Stimulated activated effector memory CD8-positive, alpha-beta T cell treated with anti-CD3 and anti-CD28 coated beads, Interleukin-12 subunit alpha, Interleukin-12 subunit beta, amount 100 ng/mL, for 72 hours (primary cell): ENCODE measurements around the gene KDM1B.
A peak's percentile ranks its signal among the peaks of the same experiment; 100 is the strongest.
"Not testable (repeated sequence)": the region's sequence is repeated elsewhere in the genome, so short reads cannot be mapped to it uniquely, and the experiment has no call there.

ENCODE experiments used
- ATAC-seq: fragments of 150-1000 bp; cut with Tn5 transposase; 2 replicates; pipeline ENCODE4 v1.10.0; 2021
- DNase-seq, 2 donors: peaks; one replicate each; pipeline ENCODE4 v3.0.0; 2021 to 2022; ENCODE audit warnings: low spot score in 2 of 2
- H3K27ac Mint-ChIP-seq: one replicate; pipeline ENCODE4 v1.8.0; 2022; ENCODE audit warnings: mild to moderate bottlenecking, mixed read lengths
- H3K36me3 Mint-ChIP-seq: one replicate; pipeline ENCODE4 v1.8.0; 2022; ENCODE audit warnings: mild to moderate bottlenecking, mixed read lengths
- H3K4me1 Mint-ChIP-seq: one replicate; pipeline ENCODE4 v1.8.0; 2022; ENCODE audit warnings: mixed read lengths
- H3K4me3 Mint-ChIP-seq: one replicate; pipeline ENCODE4 v1.8.0; 2022; ENCODE audit warnings: mild to moderate bottlenecking, mixed read lengths
- H3K9me3 Mint-ChIP-seq: one replicate; pipeline ENCODE4 v1.8.0; 2022; ENCODE audit warnings: mixed read lengths

KDM1B gene

GRCh38 chr6:18204691-18205090 lies 49.5 kb downstream of the KDM1B start:
- Mint-ChIP-seq H3K9me3 (no peaks in the 10 kb centered on the region), H3K4me3 (no peak overlapping the region), H3K36me3 (peaks cover 16% of the 10 kb centered on the region), H3K4me1 (no peaks in the 10 kb centered on the region), H3K27ac (no peak overlapping the region)
- no peak for DNase-seq
- ATAC-seq, result no peak

- H3K9me3 Mint-ChIP-seq, result no peaks in the 10 kb centered on the region
- no peak for ATAC-seq
- no peak overlapping the region for H3K4me3 Mint-ChIP-seq
- peaks cover 6% of the 10 kb centered on the region for H3K36me3 Mint-ChIP-seq
- H3K4me1 Mint-ChIP-seq, result peaks cover 6% of the 10 kb centered on the region
- no peak overlapping the region for H3K27ac Mint-ChIP-seq
- no peak for DNase-seq
Measured at GRCh38 chr6:18206591-18206990, 51.4 kb downstream of the KDM1B start.

GRCh38 chr6:18207438-18207837 lies 52.2 kb downstream of the KDM1B start:
- Mint-ChIP-seq H3K9me3 (no peaks in the 10 kb centered on the region), H3K36me3 (no peaks in the 10 kb centered on the region), H3K4me1 (peaks cover 13% of the 10 kb centered on the region), H3K27ac (no peak overlapping the region), H3K4me3 (no peak overlapping the region)
- no peak for ATAC-seq
- no peak for DNase-seq

- Mint-ChIP-seq H3K27ac (no peak overlapping the region), H3K9me3 (no peaks in the 10 kb centered on the region), H3K4me1 (peaks cover 13% of the 10 kb centered on the region), H3K4me3 (no peak overlapping the region), H3K36me3 (no peaks in the 10 kb centered on the region)
- ATAC-seq, result no peak
- DNase-seq, result no peak
Measured at GRCh38 chr6:18207949-18208348, 52.7 kb downstream of the KDM1B start.

DNA sequence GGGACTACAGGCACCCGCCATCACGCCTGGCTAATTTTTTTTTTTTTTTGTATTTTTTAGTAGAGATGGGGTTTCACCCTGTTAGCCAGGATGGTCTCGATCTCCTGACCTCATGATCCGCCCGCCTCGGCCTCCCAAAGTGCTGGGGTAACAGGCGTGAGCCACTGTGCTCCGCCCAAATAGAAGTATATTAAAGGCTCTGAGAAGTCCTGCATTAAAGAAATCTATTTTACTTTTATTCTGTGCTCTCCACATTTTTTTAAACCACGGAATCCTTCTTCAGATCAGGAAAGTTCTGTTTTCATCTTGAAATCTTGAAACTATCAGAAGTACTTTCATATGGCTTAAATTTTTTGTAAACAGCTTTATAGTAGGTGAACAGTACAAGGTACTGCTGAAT lies 53.6 kb downstream of the KDM1B start:
- H3K4me3 Mint-ChIP-seq, H3K27ac Mint-ChIP-seq, ATAC-seq, DNase-seq, H3K9me3 Mint-ChIP-seq, H3K36me3 Mint-ChIP-seq: not testable (repeated sequence)
- H3K4me1 Mint-ChIP-seq, result peaks cover 21% of the 10 kb centered on the region

DNA sequence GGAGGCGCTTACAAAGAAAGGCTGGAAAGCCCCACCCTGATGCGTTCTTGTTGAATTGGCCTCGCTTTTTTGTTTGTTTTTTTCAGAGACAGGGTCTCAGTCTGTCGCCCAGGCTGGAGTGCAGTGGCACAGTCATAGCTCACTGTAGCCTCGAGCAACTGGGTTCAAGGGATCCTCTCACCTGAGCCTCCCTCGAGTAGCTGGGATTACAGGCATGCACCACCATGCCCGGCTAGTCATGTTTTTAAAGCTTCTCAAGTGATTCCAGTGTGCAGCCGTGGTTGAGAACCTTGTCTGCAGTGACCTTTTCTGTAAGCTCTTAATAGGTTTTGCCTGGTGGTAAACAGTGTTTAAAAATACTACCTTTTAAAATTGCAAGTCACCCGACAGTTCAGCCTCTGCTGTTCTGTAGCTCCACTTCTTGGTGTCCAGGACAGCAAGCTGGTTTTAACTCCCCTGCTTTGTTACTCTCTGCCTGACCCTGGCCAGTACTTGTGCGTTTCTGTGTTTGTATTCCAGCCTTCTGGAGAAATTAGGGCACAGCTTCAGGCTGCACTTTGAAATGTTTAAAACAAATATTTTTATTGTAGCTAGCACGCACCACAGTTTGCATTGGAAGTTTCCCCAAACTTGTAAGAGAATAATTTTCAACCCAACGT lies 54.4 kb downstream of the KDM1B start:
- peaks cover 27% of the 10 kb centered on the region for H3K4me1 Mint-ChIP-seq
- DNase-seq (no peak), ATAC-seq (no peak)
- no peak overlapping the region for H3K27ac Mint-ChIP-seq
- H3K36me3 Mint-ChIP-seq, result no peaks in the 10 kb centered on the region
- H3K4me3 Mint-ChIP-seq, result no peak overlapping the region
- H3K9me3 Mint-ChIP-seq, result no peaks in the 10 kb centered on the region

- no peaks in the 10 kb centered on the region for H3K9me3 Mint-ChIP-seq
- H3K27ac Mint-ChIP-seq, result no peak overlapping the region
- no peak overlapping the region for H3K4me3 Mint-ChIP-seq
- H3K4me1 Mint-ChIP-seq, result peaks cover 27% of the 10 kb centered on the region
- DNase-seq (no peak), ATAC-seq (no peak)
- H3K36me3 Mint-ChIP-seq, result no peaks in the 10 kb centered on the region
Measured at GRCh38 chr6:18210707-18211106, 55.5 kb downstream of the KDM1B start.

- H3K36me3 Mint-ChIP-seq, result peaks cover 2% of the 10 kb centered on the region
- H3K4me1 Mint-ChIP-seq, result peaks cover 27% of the 10 kb centered on the region
- DNase-seq (peak in 1 of 2 donors; percentile 64), ATAC-seq (peak; percentile 94)
- no peak overlapping the region for H3K4me3 Mint-ChIP-seq
- no peaks in the 10 kb centered on the region for H3K9me3 Mint-ChIP-seq
- H3K27ac Mint-ChIP-seq, result no peak overlapping the region
Measured at GRCh38 chr6:18211338-18211737, 56.1 kb downstream of the KDM1B start.

DNA sequence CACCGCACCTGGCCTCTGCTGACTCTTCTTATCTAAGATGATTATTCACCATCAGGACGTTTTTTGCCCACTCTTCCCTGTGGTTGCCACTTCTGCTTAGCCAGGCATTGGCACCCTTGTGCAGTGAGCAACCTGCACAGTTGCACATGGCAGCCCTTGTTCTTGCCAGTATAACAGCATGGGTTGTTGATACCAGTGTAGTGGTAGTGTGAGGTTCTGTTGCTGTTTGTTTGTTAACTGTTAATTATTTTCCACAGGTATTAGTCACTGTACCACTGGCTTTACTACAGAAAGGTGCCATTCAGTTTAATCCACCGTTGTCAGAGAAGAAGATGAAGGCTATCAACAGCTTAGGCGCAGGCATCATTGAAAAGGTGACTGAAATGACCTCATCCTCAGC lies 57.0 kb downstream of the KDM1B start:
- Mint-ChIP-seq H3K9me3 (no peaks in the 10 kb centered on the region), H3K4me3 (no peak overlapping the region), H3K36me3 (peaks cover 9% of the 10 kb centered on the region), H3K27ac (no peak overlapping the region), H3K4me1 (peaks cover 27% of the 10 kb centered on the region)
- no peak for ATAC-seq
- no peak for DNase-seq

GRCh38 chr6:18213439-18213838 lies 58.2 kb downstream of the KDM1B start:
- H3K4me1 Mint-ChIP-seq, result peaks cover 27% of the 10 kb centered on the region
- no peaks in the 10 kb centered on the region for H3K9me3 Mint-ChIP-seq
- H3K36me3 Mint-ChIP-seq, result peaks cover 9% of the 10 kb centered on the region
- ATAC-seq (peak; percentile 4), DNase-seq (no peak)
- H3K27ac Mint-ChIP-seq, result peak overlapping the region; percentile 46
- H3K4me3 Mint-ChIP-seq, result peak overlapping the region; percentile 46

GRCh38 chr6:18214003-18214402 lies 58.8 kb downstream of the KDM1B start:
- DNase-seq, result no peak
- ATAC-seq, result peak; percentile 20
- peak overlapping the region; percentile 46 for H3K4me3 Mint-ChIP-seq
- peak overlapping the region; percentile 46 for H3K27ac Mint-ChIP-seq
- no peaks in the 10 kb centered on the region for H3K9me3 Mint-ChIP-seq
- peaks cover 9% of the 10 kb centered on the region for H3K36me3 Mint-ChIP-seq
- peaks cover 27% of the 10 kb centered on the region for H3K4me1 Mint-ChIP-seq

DNA sequence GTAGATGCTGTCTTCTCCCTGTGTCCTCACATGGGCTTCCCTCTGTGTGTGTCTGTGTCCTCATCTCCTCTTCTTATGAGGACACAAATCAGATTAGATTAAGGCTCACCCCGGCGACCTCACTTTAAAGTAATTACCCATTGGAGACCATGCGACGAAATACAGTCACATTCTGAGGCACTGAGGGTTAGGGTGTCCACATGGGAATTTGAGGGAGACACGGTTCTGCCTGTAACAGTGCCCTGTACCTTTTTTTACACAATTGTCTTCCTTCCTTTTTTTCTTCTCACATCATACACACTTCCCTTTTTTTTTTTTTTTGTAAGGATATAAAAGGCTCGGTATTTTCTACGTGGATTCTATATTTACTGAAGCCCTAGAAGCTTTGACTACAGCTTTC lies 60.2 kb downstream of the KDM1B start:
- peaks cover 9% of the 10 kb centered on the region for H3K36me3 Mint-ChIP-seq
- H3K4me3 Mint-ChIP-seq, result no peak overlapping the region

DNA sequence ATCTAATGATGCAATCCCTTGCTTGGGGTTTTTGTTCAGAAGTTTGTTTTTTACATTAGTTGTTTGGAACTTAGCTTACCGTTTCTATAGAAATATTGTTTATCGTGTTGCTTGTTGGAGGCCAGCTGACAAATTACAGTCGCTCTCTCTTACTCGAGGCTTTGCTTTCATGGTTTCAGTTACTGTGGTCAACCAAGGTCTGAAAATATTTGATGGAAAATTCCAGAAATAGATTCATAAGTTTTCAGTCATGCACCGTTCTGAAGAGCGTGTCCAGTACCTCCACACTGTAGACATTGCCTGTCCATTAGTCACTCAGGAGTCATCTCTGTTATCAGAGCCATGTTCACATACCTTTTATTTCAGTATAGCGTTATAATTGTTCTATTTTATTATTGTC lies 61.2 kb downstream of the KDM1B start:
- no peak overlapping the region for H3K27ac Mint-ChIP-seq
- DNase-seq (no peak), ATAC-seq (no peak)
- H3K4me3 Mint-ChIP-seq, result no peak overlapping the region
- peaks cover 16% of the 10 kb centered on the region for H3K36me3 Mint-ChIP-seq
- no peaks in the 10 kb centered on the region for H3K9me3 Mint-ChIP-seq
- H3K4me1 Mint-ChIP-seq, result peaks cover 23% of the 10 kb centered on the region

More for the DNA sequence above, 60.2 kb downstream of the KDM1B start:
- H3K27ac Mint-ChIP-seq, result peak overlapping the region; percentile 39
- H3K9me3 Mint-ChIP-seq, result no peaks in the 10 kb centered on the region
- ATAC-seq (no peak), DNase-seq (no peak)
- H3K4me1 Mint-ChIP-seq, result peaks cover 27% of the 10 kb centered on the region

- DNase-seq (no peak), ATAC-seq (no peak)
- H3K4me1 Mint-ChIP-seq, result peaks cover 12% of the 10 kb centered on the region
- H3K9me3 Mint-ChIP-seq, result no peaks in the 10 kb centered on the region
- no peak overlapping the region for H3K4me3 Mint-ChIP-seq
- no peak overlapping the region for H3K27ac Mint-ChIP-seq
- H3K36me3 Mint-ChIP-seq, result peaks cover 33% of the 10 kb centered on the region
Measured at GRCh38 chr6:18218233-18218632, 63.0 kb downstream of the KDM1B start.

- Mint-ChIP-seq H3K4me1 (no peaks in the 10 kb centered on the region), H3K36me3 (peaks cover 46% of the 10 kb centered on the region), H3K9me3 (no peaks in the 10 kb centered on the region), H3K4me3 (no peak overlapping the region), H3K27ac (no peak overlapping the region)
- ATAC-seq (no peak), DNase-seq (no peak)
Measured at GRCh38 chr6:18219591-18219990, 64.4 kb downstream of the KDM1B start.

DNA sequence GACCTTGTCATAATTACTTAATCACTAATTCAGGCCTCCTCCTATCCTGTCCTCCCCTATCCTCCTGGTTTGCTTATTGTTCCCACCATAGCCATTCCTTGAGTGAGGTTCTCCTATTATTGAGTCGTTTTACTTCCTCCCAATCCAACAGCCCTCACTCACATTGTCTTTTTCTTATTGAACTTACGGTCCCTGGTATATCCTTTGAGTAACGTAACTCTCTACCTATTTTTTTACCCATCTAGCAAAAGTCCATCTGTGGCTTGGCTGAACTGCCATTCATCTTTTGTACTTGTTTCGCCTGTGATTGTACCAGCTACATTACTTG lies 66.0 kb downstream of the KDM1B start:
- Mint-ChIP-seq H3K36me3 (peaks cover 62% of the 10 kb centered on the region), H3K4me3 (no peak overlapping the region), H3K27ac (no peak overlapping the region), H3K4me1 (no peaks in the 10 kb centered on the region), H3K9me3 (no peaks in the 10 kb centered on the region)
- no peak for ATAC-seq
- no peak for DNase-seq
